Astrocyte of the spinal cord (primary cell): ENCODE data around the gene AKR7A2.
"Not testable (repeated sequence)": the region's sequence is repeated elsewhere in the genome, so short reads cannot be mapped to it uniquely, and the experiment has no call there.

ENCODE experiments used
- DNase-seq: peaks from one replicate; pipeline ENCODE4 v3.0.0; 2011; ENCODE audit warnings: low read depth, low spot score
- H3K4me3 ChIP-seq: 2 replicates; pipeline ENCODE4 v1.5.1; 2011; ENCODE audit warnings: low read depth, mild to moderate bottlenecking, low read length, moderate library complexity
- in situ Hi-C: cut with HindIII; loops from 2 replicates; pipeline ENCODE4 v1.10.0; 2017; ENCODE audit warnings: low sequenced_read_pairs
- TF ChIP-seq, protein P1 (sequence below): IDR thresholded peaks from 2 replicates; pipeline ENCODE4 v1.5.1; 2012; ENCODE audit warnings: low read depth, mild to moderate bottlenecking, low read length, inconsistent platforms

The AKR7A2 gene

GRCh38 chr1:19284881-19285280 is 27.1 kb downstream of the AKR7A2 start:
- TF ChIP-seq, protein P1, sequence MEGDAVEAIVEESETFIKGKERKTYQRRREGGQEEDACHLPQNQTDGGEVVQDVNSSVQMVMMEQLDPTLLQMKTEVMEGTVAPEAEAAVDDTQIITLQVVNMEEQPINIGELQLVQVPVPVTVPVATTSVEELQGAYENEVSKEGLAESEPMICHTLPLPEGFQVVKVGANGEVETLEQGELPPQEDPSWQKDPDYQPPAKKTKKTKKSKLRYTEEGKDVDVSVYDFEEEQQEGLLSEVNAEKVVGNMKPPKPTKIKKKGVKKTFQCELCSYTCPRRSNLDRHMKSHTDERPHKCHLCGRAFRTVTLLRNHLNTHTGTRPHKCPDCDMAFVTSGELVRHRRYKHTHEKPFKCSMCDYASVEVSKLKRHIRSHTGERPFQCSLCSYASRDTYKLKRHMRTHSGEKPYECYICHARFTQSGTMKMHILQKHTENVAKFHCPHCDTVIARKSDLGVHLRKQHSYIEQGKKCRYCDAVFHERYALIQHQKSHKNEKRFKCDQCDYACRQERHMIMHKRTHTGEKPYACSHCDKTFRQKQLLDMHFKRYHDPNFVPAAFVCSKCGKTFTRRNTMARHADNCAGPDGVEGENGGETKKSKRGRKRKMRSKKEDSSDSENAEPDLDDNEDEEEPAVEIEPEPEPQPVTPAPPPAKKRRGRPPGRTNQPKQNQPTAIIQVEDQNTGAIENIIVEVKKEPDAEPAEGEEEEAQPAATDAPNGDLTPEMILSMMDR, result no peak
- in situ Hi-C loops, result no loop called here
- H3K4me3 ChIP-seq, result no peak overlapping the region
- DNase-seq, result no peak

DNA sequence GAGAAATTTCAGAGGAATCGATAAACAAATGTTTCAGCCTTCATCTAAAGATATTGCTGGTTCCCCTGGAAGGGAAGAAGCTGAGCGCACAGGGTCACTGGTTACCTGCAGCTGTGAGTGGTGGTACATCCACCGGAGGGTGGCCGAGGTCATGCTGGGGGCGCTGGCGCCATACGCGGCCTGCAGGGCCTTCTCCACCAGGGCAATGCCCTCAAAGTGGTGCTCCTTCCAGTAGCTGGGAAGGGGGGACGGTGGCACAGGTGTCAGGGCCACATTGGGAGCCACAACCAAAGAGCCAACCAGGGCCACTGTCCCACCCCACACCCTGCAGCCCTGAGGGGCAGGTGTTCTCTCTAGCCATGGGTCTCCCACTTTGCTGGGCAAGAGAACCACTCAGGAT is 28.1 kb downstream of the AKR7A2 start:
- no peak overlapping the region for H3K4me3 ChIP-seq
- TF ChIP-seq, protein P1, result no peak
- no peak for DNase-seq
- in situ Hi-C loops, result no loop called here

DNA sequence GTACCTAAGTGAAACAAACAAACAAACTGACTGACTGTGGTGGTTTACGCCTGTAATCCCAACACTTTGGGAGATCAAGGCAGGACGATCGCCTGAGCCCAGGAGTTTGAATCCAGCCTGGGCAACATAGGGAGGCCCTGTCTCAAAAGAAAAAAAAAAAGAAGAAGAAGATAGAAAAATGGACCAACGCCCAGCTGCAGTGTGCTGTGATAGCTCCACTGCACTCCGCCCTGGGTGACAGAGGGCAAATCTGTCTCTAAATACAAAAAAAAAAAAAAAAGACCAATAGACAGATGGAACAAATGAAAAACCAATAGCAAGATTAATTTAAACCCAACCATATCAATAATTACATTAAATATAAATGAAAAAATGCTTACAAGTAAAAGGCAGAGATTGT is 37.3 kb downstream of the AKR7A2 start:
- DNase-seq, result no peak
- TF ChIP-seq, protein P1, result no peak
- no peak overlapping the region for H3K4me3 ChIP-seq
- in situ Hi-C loops, result no loop called here

- H3K4me3 ChIP-seq, in situ Hi-C loops, DNase-seq: not testable (repeated sequence)
These were observed 38.0 kb downstream of the AKR7A2 start for GRCh38 chr1:19273844-19274531.

- no peak for DNase-seq
- in situ Hi-C loops, result no loop called here
- TF ChIP-seq, protein P1, result no peak
- H3K4me3 ChIP-seq, result no peak overlapping the region
These were observed 38.7 kb downstream of the AKR7A2 start for GRCh38 chr1:19273106-19273843.

GRCh38 chr1:19272064-19272463 is 39.9 kb downstream of the AKR7A2 start:
- TF ChIP-seq, protein P1, result no peak
- in situ Hi-C loops, result no loop called here
- no peak for DNase-seq
- H3K4me3 ChIP-seq, result no peak overlapping the region

- DNase-seq, in situ Hi-C loops, H3K4me3 ChIP-seq: not testable (repeated sequence)
These were observed 41.6 kb downstream of the AKR7A2 start for GRCh38 chr1:19270343-19270730.
